Lung (tissue), 12 donors: Measurements from ENCODE around the gene PAM. TPM values are rescaled to one million over a fixed set of nuclear protein-coding genes. Genes with fewer than 3 reads are reported as not detected.

Source experiments
- ATAC-seq: fragments of 200-7000 bp; cut with Tn5 transposase; one replicate; pipeline ENCODE4 v1.9.1; 2020; ENCODE audit warnings: moderate number of reproducible peaks; ENCODE audit not compliant: insufficient read depth, low FRiP score
- DNase-seq, 3 donors: peaks; one replicate each; pipeline ENCODE4 v3.0.0-alpha.2; 2013 to 2017
- H3K27ac ChIP-seq, 2 donors: one replicate each; pipeline ENCODE4 v1.5.1; 2013; ENCODE audit warnings: mild to moderate bottlenecking in 2 of 2, moderate library complexity in 2 of 2, control low read depth in 1 of 2, inconsistent platforms in 1 of 2, low read depth in 1 of 2, low read length in 1 of 2
- H3K27me3 ChIP-seq, 3 donors: one replicate each; pipeline ENCODE4 v1.5.1; 2013; ENCODE audit warnings: low read length in 2 of 3; ENCODE audit not compliant: control insufficient read depth in 3 of 3, insufficient read depth in 3 of 3
- H3K36me3 ChIP-seq, 4 donors: one replicate each; pipeline ENCODE4 v1.5.1; 2013; ENCODE audit warnings: low read length in 4 of 4, mild to moderate bottlenecking in 1 of 4, moderate library complexity in 1 of 4; ENCODE audit not compliant: control insufficient read depth in 4 of 4, insufficient read depth in 4 of 4
- H3K4me1 ChIP-seq, 5 donors: one replicate each; pipeline ENCODE4 v1.5.1; 2013; ENCODE audit warnings: low read length in 5 of 5, mild to moderate bottlenecking in 2 of 5, moderate library complexity in 1 of 5; ENCODE audit not compliant: control insufficient read depth in 5 of 5, insufficient read depth in 5 of 5
- H3K4me3 ChIP-seq: one replicate; pipeline ENCODE4 v1.5.1; 2013; ENCODE audit warnings: mild to moderate bottlenecking, control low read depth, moderate library complexity
- H3K9ac ChIP-seq, 2 donors: one replicate each; pipeline ENCODE4 v1.5.1; 2013; ENCODE audit warnings: low read length in 2 of 2, control low read depth in 1 of 2; ENCODE audit not compliant: insufficient read depth in 1 of 2
- H3K9me3 ChIP-seq, 4 donors: one replicate each; pipeline ENCODE4 v1.5.1; 2013; ENCODE audit warnings: low read length in 3 of 4, mild to moderate bottlenecking in 1 of 4, moderate library complexity in 1 of 4; ENCODE audit not compliant: control insufficient read depth in 4 of 4, insufficient read depth in 3 of 4
- CTCF ChIP-seq: IDR thresholded peaks from 2 replicates; pipeline ENCODE4 v1.5.1; 2012; ENCODE audit warnings: mild to moderate bottlenecking; ENCODE audit errors: control extremely low read depth, extremely low read depth
- WGBS, 2 donors: extraction: QIAGEN DNeasy Blood & Tissue Kit; methylation state at CpG; one replicate each; pipeline ENCODE4 v1.1.7; 2013; 5-methylcytosine and 5-hydroxymethylcytosine counted together
- polyA plus RNA-seq, 2 donors: library from polyadenylated mRNA; stranded (reverse); fragments of 200-250 nt; gene quantifications; one replicate each; pipeline ENCODE4 v1.2.1, GENCODE V29; 2013
- total RNA-seq, 2 donors: library from RNA; depleted of rRNA in 1 of 2; stranded (reverse); fragments of >200 nt in 1 of 2; gene quantifications; one replicate each; pipeline ENCODE4 v1.2.1, GENCODE V29; 2014 to 2021
- donor health status: control.
- donor health status: control.
- donor health status: Bipolar disorder and iron deficiency.
- donor health status: healthy.
- donor health status: DM: yes; HTN: yes; CAD: no.

PAM gene
- total and polyA plus RNA-seq, 4 donors = 117 to 248 (median 151) TPM

DNA sequence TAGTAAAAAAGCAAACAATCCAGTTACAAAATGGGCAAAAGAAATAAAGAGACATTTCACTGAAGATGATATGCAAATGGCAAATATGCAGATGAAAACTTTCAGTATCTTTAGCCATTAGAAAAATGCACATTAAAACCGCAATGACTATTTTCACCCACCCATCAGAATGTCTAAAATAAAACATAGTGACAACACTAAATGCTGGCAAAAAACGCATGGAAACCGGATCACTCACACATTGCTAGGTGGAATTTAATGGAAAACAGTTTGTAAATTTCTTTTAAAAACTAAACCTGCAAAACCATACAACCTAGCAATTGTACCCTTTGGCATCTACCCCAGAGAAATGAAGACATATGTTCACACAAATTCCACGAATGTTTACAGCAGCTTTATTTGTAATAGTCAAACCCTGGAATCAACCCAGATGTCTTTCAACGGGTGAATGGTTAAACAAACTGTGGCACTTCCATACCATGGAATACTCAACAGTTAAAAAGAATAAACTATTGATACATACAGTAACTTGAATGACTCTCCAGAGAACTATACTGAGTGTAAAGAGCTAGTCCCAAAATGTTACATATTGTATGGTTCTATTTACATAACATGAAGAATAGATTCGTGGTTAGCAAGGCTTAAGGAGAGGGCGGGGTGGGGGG, 17.2 kb upstream of the PAM start:
- ATAC-seq (no peak), DNase-seq (peak in 2 of 3 donors; percentile 38 to 62)
- Histone ChIP-seq H3K9me3 (no peaks in the 10 kb centered on the region), H3K9ac (no peak overlapping the region), H3K4me1 (no peaks in the 10 kb centered on the region), H3K27me3 (no peaks in the 10 kb centered on the region), H3K4me3 (no peak overlapping the region), H3K27ac (no peak overlapping the region), H3K36me3 (no peaks in the 10 kb centered on the region)
- TF ChIP-seq CTCF = no peak
- WGBS, 2 donors = 54 to 71% methylated on average over 7 of the region's 7 CpGs

DNA sequence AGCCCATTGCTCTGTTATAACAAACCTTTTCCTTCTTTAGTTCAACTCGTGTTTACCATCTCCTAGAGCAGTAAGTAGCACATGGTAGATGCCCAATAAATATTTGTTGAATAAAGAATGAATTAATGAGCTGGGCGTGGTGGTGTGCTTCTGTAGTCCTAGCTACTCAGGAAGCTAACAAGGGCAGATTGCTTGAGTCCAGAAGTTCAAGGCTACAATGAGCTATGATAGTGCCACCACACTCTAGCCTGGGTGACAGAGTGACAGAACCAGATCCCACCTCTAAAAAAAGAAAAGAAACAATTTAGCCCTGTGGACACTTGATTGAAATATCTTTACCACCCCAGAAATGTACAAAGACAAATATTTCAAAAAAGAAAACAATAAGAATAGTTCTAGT, 14.6 kb upstream of the PAM start:
- WGBS, 2 donors = 54 to 84% methylated on average over 2 of the region's 2 CpGs
- H3K36me3 ChIP-seq = no peaks in the 10 kb centered on the region
- ATAC-seq (no peak), DNase-seq (no peak)
- H3K27me3 ChIP-seq = no peaks in the 10 kb centered on the region
- no peak overlapping the region for H3K4me3 ChIP-seq
- no peak for TF ChIP-seq CTCF
- no peaks in the 10 kb centered on the region for H3K4me1 ChIP-seq
- no peak overlapping the region for H3K27ac ChIP-seq
- H3K9ac ChIP-seq = no peak overlapping the region
- no peaks in the 10 kb centered on the region for H3K9me3 ChIP-seq

DNA sequence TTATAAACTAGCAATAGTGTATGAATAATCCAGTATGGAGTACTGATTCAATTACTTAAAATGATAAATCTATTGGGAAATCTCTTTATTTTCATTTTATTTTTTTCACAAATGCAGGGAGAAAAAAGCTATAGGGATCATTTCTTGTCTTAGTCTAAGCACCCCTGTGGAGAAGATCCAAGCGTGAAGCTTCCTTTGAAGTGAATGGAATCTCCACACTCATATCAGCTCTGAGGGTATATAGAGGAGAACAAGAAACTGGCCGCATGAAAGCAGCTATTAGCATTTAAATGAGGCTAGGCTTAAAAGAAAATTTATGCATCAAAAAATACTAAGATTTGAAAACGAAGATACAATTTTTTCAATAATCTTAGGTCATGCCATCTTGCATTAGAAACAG, 12.9 kb upstream of the PAM start:
- ATAC-seq = no peak
- WGBS, 2 donors = 86 to 92% methylated on average over 3 of the region's 3 CpGs
- TF ChIP-seq CTCF = no peak

DNA sequence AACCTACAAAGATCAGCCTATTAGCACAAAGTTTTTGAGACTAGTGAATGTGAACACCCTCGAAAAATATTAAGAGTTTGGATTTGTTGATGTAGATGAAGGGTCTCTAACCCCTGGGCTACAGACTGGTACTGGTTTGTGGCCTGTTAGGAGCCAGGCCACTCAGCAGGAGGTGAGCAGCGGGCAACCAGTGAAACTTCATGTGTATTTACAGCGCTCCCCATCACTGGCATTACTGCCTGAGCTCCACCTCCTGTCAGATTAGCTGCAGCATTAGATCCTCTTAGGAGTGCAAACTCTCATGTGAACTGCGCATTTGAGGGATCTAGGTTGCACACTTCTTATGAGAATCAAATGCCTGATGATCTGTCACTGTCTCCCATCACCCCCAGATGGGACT, 11.2 kb upstream of the PAM start:
- no peak overlapping the region for H3K27ac ChIP-seq
- TF ChIP-seq CTCF = no peak
- whole genome bisulfite sequencing, 2 donors = 93 to 96% methylated on average over 4 of the region's 4 CpGs

More for the DNA sequence above, 12.9 kb upstream of the PAM start:
- no peak for DNase-seq
- H3K36me3 ChIP-seq = no peaks in the 10 kb centered on the region
- H3K27ac ChIP-seq = no peak overlapping the region
- no peak overlapping the region for H3K9ac ChIP-seq
- no peaks in the 10 kb centered on the region for H3K9me3 ChIP-seq
- no peaks in the 10 kb centered on the region for H3K27me3 ChIP-seq
- H3K4me3 ChIP-seq = no peak overlapping the region
- no peaks in the 10 kb centered on the region for H3K4me1 ChIP-seq

More for the DNA sequence above, 11.2 kb upstream of the PAM start:
- no peaks in the 10 kb centered on the region for H3K27me3 ChIP-seq
- H3K9ac ChIP-seq = no peak overlapping the region
- H3K4me1 ChIP-seq = no peaks in the 10 kb centered on the region
- no peak overlapping the region for H3K4me3 ChIP-seq
- DNase-seq (no peak), ATAC-seq (no peak)
- no peaks in the 10 kb centered on the region for H3K36me3 ChIP-seq
- no peaks in the 10 kb centered on the region for H3K9me3 ChIP-seq
